ENCODE measurements around the gene ORC4.

- no peak for TF ChIP-seq SUZ12 (IDR thresholded peaks at IDR 0.05; ENCODE audit: extremely low read depth, insufficient read depth, insufficient read length)
- no peak for TF ChIP-seq ZNF274 (IDR thresholded peaks at IDR 0.05; ENCODE audit: low read depth, low read length)
These were observed 111.4 kb downstream of the ORC4 start for GRCh38 chr2:147909178-147909577.
